HepG2 (cell line): ENCODE measurements around the gene SH2D3C. TPM values are rescaled to one million over a fixed set of nuclear protein-coding genes. Genes with fewer than 3 reads are reported as not detected.

Source experiments
- ARID4A ChIP-seq: sonication (generic); formaldehyde crosslinking; IDR thresholded peaks from 2 replicates; pipeline ENCODE4 v1.5.0; 2020; ENCODE audit warnings: mild to moderate bottlenecking, missing genetic modification reagents, borderline replicate concordance
- ATM ChIP-seq: fragments of 450-650 bp; IDR thresholded peaks from 2 replicates; pipeline ENCODE4 v1.7.1; 2017; ENCODE audit warnings: mild to moderate bottlenecking, borderline replicate concordance
- ELF1 ChIP-seq: sonication (generic); formaldehyde crosslinking; IDR thresholded peaks from 2 replicates; pipeline ENCODE4 v1.4.0; 2020; ENCODE audit warnings: missing genetic modification reagents
- FOXP4 ChIP-seq: sonication (generic); formaldehyde crosslinking; IDR thresholded peaks from 2 replicates; pipeline ENCODE4 v1.4.0; 2020; ENCODE audit warnings: missing genetic modification reagents
- HDAC1 ChIP-seq: sonication (generic); formaldehyde crosslinking; IDR thresholded peaks from 2 replicates; pipeline ENCODE4 v1.5.1; 2020; ENCODE audit warnings: mild to moderate bottlenecking, missing genetic modification reagents
- HOMEZ ChIP-seq: IDR thresholded peaks from 2 replicates; pipeline ENCODE4 v1.6.1; 2016; ENCODE audit warnings: low read depth
- JUND ChIP-seq: sonication (generic); formaldehyde crosslinking; IDR thresholded peaks from 2 replicates; pipeline ENCODE4 v1.8.0; 2022; ENCODE audit warnings: mild to moderate bottlenecking, missing genetic modification reagents
- KDM5A ChIP-seq: fragments of 200-600 bp; sonication (generic); IDR thresholded peaks from 2 replicates; pipeline ENCODE4 v1.7.0; 2018; ENCODE audit warnings: antibody characterized with exemption, mild to moderate bottlenecking, low read length, borderline replicate concordance
- KMT2B ChIP-seq: IDR thresholded peaks from 2 replicates; pipeline ENCODE4 v1.6.1; 2016; ENCODE audit warnings: missing genetic modification reagents, missing compliant biosample characterization
- MAFG ChIP-seq: sonication (generic); formaldehyde crosslinking; IDR thresholded peaks from 2 replicates; pipeline ENCODE4 v1.5.1; 2020; ENCODE audit warnings: mild to moderate bottlenecking, missing genetic modification reagents
- PCBP1 ChIP-seq: fragments of 200-400 bp; formaldehyde crosslinking; IDR thresholded peaks from 2 replicates; pipeline ENCODE4 v1.6.1; 2017; ENCODE audit warnings: mild to moderate bottlenecking, low read depth, low read length, borderline replicate concordance
- RFXANK ChIP-seq: IDR thresholded peaks from 2 replicates; pipeline ENCODE4 v1.6.1; 2016
- ZNF563 ChIP-seq: sonication (generic); formaldehyde crosslinking; IDR thresholded peaks from 2 replicates; pipeline ENCODE4 v1.8.0; 2022; ENCODE audit warnings: mild to moderate bottlenecking, moderate library complexity, missing genetic modification reagents
- ZNF567 ChIP-seq: sonication (generic); formaldehyde crosslinking; IDR thresholded peaks from 2 replicates; pipeline ENCODE4 v1.8.1; 2023; ENCODE audit warnings: mild to moderate bottlenecking, missing genetic modification reagents, borderline replicate concordance
- ZNF598 ChIP-seq: sonication (generic); formaldehyde crosslinking; IDR thresholded peaks from 2 replicates; pipeline ENCODE4 v1.5.1; 2020; ENCODE audit warnings: mild to moderate bottlenecking, missing genetic modification reagents, borderline replicate concordance
- ZNF674 ChIP-seq: sonication (generic); formaldehyde crosslinking; IDR thresholded peaks from 2 replicates; pipeline ENCODE4 v1.5.0; 2020; ENCODE audit warnings: low read depth, mild to moderate bottlenecking, missing genetic modification reagents
- ZNF710 ChIP-seq: sonication (generic); formaldehyde crosslinking; IDR thresholded peaks from 2 replicates; pipeline ENCODE4 v1.5.0; 2020; ENCODE audit warnings: mild to moderate bottlenecking, missing genetic modification reagents, borderline replicate concordance
- ZNF790 ChIP-seq: sonication (generic); formaldehyde crosslinking; IDR thresholded peaks from 2 replicates; pipeline ENCODE4 v1.8.0; 2022; ENCODE audit warnings: missing genetic modification reagents, mild to moderate bottlenecking, borderline replicate concordance
- ZSCAN30 ChIP-seq: sonication (generic); formaldehyde crosslinking; IDR thresholded peaks from 2 replicates; pipeline ENCODE4 v1.5.0; 2020; ENCODE audit warnings: mild to moderate bottlenecking, missing genetic modification reagents
- polyA plus RNA-seq, 8 experiments: library from polyadenylated mRNA; depleted of rRNA in 3 of 8; stranded (reverse) in 7 of 8; unstranded in 1 of 8; fragments of >200 nt; fragmentation: Illumina TruSeq in 4 of 8; extraction: Trizol in 4 of 8; gene quantifications; 2 replicates each; pipeline versions ENCODE4 v1.2.1 to v1.2.3, GENCODE V29; 2011 to 2016; ENCODE audit warnings: low read depth in 4 of 8, missing spikeins in 1 of 8, mixed read lengths in 1 of 8; ENCODE audit not compliant: insufficient read depth in 1 of 8
- total RNA-seq, 5 experiments: library from RNA; depleted of rRNA; stranded (reverse); fragments of >200 nt; fragmentation: Illumina TruSeq; extraction: Trizol; gene quantifications; 2 replicates each; pipeline ENCODE4 v1.2.3, GENCODE V29; 2016; ENCODE audit warnings: low read depth in 1 of 5

Gene SH2D3C
- total and polyA plus RNA-seq, 2 of the 13 experiments (the other 11 are each of a cell fraction or from before 2014, with no cell fraction given), result not detected

GRCh38 chr9:127734747-127735529 lies 43.5 kb downstream of the SH2D3C start, which contains the start of gene TOR2A (continued):
- TF ChIP-seq HOMEZ (CRISPR knock-in tag), result peak; percentile 24; the same call in 1 of the 2 replicates
- 0 out of 2 replicates have a peak, but pooled peaks have one; percentile 41 for TF ChIP-seq ZNF567
- peak; percentile 88 for TF ChIP-seq HDAC1
- TF ChIP-seq KMT2B (CRISPR knock-in tag), result no peak; the same call in 1 of the 2 replicates
- TF ChIP-seq ZNF563, result no peak; the same call in 1 of the 2 replicates
- no peak for TF ChIP-seq ZNF674 (CRISPR knock-in tag)
- peak; percentile 32; the same call in 1 of the 2 replicates for TF ChIP-seq ZNF598
- no peak for TF ChIP-seq ZSCAN30
- TF ChIP-seq FOXP4 (CRISPR knock-in tag), result 0 out of 2 replicates have a peak, but pooled peaks have one; percentile 21
- peak; percentile 82 for TF ChIP-seq ELF1 (CRISPR knock-in tag)
- no peak for TF ChIP-seq ATM
- 0 out of 2 replicates have a peak, but pooled peaks have one; percentile 21 for TF ChIP-seq JUND (CRISPR knock-in tag)
- peak; percentile 87; the same call in 1 of the 2 replicates for TF ChIP-seq ARID4A
- no peak for TF ChIP-seq ZNF790 (CRISPR knock-in tag)
- TF ChIP-seq KDM5A, result 0 out of 2 replicates have a peak, but pooled peaks have one; percentile 54
- no peak for TF ChIP-seq MAFG (CRISPR knock-in tag)
- TF ChIP-seq ZNF710 (CRISPR knock-in tag), result no peak
- peak; percentile 94 for TF ChIP-seq RFXANK (CRISPR knock-in tag)
- TF ChIP-seq PCBP1, result 0 out of 2 replicates have a peak, but pooled peaks have one; percentile 52
